VCaP (cell line): Measurements from ENCODE around the gene APOL2.
"Not testable (repeated sequence)": the region's sequence is repeated elsewhere in the genome, so short reads cannot be mapped to it uniquely, and the experiment has no call there.

Experiments used
- H3K27ac ChIP-seq: fragments of 450-650 bp; 2 replicates; pipeline ENCODE4 v1.5.1; 2017
- CTCF ChIP-seq: fragments of 450-650 bp; conservative IDR thresholded peaks from 2 replicates; pipeline ENCODE4 v1.5.1; 2017; ENCODE audit warnings: mild to moderate bottlenecking, moderate library complexity

Gene APOL2

GRCh38 chr22:36192542-36192941, 46.8 kb downstream of the APOL2 start:
- H3K27ac ChIP-seq = no peak overlapping the region
- no peak for TF ChIP-seq CTCF

DNA sequence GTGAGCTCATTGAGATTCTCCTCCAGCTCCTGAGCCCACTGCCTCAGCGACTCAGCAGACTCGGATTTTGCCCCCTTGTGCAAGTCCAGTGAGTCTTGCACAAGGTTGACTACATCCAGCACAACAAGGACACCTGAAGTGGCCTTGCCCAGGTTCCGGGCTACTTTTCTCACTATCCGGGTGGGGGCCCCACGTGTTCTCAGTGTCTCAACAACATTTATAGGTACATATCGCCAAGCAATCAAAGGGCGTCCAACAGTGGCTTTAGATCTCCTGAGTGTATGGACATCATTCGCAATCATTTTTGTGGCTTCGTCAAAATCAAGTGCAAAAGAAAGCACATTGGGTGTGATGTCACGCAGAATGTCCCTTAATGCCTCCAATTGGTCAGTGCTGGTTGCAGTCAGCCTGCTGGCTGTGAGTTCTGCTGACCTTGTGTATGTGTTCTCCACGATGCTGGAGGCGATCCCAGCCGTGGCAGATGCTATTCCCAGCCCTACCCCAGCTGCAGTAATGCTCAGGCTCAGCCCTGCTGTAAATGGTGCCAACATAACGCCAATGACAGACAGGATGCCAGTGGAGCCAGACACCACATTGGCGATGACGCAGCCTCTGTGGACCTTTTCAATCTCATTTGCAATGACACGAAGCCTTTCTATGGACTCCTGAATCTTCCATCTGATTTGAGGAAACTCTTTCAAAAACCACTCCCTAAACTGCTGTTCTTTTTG, 48.1 kb downstream of the APOL2 start:
- no peak overlapping the region for H3K27ac ChIP-seq
- no peak for TF ChIP-seq CTCF

GRCh38 chr22:36187862-36188261, 51.5 kb downstream of the APOL2 start:
- H3K27ac ChIP-seq = not testable (repeated sequence)

DNA sequence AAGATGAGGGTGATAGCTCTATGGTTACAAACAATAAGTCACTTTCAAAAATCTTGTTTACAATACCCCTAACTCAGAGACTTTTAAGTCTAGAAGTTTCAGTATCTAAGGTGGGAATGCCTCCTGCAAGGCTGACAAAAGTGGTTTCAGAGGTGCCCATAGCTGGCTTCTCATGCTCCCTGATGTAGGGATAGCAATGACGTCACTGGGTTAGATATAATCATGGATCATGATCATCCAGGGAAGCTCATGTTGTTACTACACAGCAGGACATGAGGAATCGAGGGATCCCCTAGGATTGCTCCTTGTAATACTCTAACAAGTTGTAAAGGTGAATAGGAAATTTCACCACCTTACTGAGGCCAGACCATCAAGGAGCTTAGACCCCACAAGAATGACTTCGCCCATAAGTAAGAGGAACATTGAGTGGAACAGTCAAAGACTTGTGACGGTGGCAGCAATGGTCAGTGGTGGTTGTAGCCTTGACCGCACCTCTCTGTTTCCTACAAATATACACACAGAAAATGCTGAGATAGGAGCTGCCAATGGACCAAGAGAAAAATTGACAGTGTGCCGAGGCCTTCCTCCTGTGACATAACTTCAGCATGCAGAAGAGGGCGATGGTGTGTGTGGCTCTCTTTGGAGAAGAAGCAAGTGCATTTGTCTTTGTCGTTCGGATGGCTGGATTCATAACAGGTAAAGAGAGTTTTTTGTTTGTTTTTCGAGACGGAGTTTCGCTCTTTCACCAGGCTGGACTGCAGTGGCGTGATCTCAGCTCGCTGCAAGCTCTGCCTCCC, 53.3 kb downstream of the APOL2 start:
- H3K27ac ChIP-seq = no peak overlapping the region
- no peak for TF ChIP-seq CTCF

- no peak for TF ChIP-seq CTCF
- no peak overlapping the region for H3K27ac ChIP-seq
These were observed 54.8 kb downstream of the APOL2 start for GRCh38 chr22:36184433-36185025.

GRCh38 chr22:36183446-36183845, 55.9 kb downstream of the APOL2 start:
- H3K27ac ChIP-seq = no peak overlapping the region
- TF ChIP-seq CTCF = no peak

DNA sequence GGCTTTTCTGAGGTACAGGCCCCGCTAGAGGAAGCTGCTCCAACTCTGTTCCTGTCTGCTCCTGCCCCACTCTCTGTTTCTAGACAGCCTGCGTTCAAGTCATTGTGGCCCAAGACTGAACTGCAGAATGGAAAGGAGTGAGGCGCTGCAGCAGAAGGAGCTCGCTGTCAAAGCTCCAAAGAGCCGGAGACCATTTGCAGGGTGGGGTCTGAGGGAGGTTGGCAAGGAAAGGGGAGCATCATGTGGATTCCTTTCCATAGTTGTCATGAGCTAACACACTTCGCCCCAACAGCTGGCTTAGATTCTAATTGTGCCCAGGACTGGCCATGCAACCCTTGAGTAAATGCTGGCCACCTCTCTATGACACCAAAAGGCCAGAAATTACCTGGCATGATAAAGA, 56.5 kb downstream of the APOL2 start:
- H3K27ac ChIP-seq = no peak overlapping the region
- TF ChIP-seq CTCF = no peak

- H3K27ac ChIP-seq = no peak overlapping the region
- no peak for TF ChIP-seq CTCF
These were observed 57.3 kb downstream of the APOL2 start for GRCh38 chr22:36182056-36182455.
